HG03460 (cell line): Measurements from ENCODE around the gene CDX2.

Source experiments
- ATAC-seq: cut with Tn5 transposase; IDR thresholded peaks from one replicate; pipeline ENCODE4 v1.9.1; 2021; ENCODE audit not compliant: unreplicated experiment

CDX2 gene

GRCh38 chr13:27918918-27919658, 50.0 kb downstream of the CDX2 start:
- ATAC-seq, result no peak

DNA sequence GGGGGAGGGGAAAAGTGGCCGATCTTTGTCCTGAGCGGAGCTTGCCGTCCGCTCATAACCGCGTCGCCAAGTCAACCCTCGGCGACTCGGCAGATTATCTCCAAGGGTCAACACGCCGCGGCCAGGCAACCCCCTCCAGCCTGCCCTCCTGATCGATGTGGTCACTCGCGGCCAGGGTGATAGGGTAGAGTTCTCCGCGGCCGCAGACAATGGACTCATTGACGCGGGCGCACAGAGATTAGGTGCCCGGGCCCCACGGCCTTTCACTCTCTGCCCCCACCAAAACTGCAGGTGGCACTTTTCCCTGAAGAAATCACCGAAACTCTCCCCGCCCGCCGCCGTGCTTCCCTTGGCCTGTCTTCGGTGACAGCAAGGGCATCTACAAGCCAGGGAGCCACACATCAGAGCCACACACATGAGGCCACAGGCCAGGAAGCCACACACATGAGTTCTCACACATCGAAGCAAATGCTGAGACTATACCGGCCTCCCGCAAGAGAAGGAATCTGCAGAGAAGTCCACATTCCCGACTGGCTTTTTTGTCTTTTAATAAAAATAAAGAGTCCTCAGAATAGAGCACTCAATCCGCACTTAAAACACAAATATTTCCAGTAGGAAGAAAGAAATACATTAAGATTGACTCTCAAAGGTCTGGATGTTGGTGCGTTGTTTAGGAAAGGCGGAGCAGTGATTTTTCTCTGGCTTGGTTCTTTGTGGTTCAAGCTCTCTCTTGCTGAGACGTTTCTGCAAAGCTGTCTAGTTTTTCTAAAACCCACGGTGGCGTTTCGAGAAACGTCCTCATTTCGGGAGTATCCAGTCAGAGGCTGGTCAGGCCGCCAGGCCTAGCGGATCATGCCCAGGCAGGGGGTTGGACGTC, 50.8 kb downstream of the CDX2 start:
- no peak for ATAC-seq

DNA sequence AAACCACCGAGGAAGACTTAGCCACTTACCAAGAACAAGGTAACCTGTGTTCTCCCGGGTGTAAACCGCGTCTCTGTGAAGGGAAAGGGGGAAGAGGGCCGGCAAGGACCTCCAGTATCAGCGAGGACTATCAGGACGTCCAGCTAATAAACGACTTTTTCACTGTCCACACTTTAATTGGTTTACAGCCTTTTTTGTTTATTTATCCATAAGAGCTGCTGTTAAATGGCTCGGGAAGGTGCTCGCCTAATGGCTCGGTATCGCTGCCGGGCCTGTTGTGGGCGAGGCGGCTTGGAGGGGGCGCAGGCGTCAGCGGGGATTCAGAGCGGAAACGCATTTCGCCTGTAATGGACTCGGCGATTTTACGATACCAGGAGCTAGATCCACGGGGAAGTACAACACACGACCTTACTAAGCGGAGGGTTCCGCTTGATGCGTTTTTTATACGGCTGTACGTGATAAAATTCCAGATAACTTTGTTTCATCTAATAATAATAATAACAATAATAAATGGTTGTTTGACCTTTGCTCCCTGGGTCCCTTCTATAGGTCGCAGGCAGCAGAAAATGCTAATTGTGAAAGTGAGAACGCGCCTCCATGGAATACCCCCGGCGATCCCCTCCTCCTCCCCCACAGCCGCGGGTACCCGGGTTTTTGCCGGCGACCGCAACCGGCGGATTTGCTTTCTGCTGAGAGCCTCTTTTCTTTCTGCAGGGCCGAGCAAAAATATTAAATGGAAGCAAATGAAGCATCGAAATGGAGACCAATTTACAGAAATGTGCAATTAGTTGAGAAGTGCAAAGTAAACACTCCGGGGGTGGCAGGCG, 51.8 kb downstream of the CDX2 start:
- no peak for ATAC-seq

- no peak for ATAC-seq
Observed at GRCh38 chr13:27915301-27916207, 53.6 kb downstream of the CDX2 start.

- ATAC-seq, result no peak
Observed at GRCh38 chr13:27913160-27913559, 56.0 kb downstream of the CDX2 start.

DNA sequence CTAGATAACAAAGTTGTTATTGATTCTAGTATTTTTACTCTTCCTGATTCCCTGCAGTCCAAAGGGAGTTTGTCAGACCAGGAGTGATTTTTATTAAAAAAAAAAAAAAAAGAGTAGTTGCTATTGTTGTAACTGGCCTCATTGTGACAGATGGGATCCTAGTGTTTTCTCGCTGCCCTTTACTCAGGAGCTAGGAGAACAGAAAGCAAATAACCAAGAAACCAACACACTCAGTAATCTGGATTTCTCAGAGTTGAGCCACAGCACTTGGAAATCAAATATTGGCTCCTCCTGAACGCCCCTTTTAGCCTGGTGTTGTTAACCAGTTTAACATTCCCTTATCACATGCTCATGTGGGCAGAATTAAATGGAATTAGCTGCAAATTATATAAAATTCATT, 57.6 kb downstream of the CDX2 start:
- ATAC-seq, result no peak
